Calu3 (cell line): ENCODE measurements around the gene RFESD. TPM values are rescaled to one million over a fixed set of nuclear protein-coding genes. Genes with fewer than 3 reads are reported as not detected.

ENCODE experiments used
- BruUV-seq: library from RNA; stranded (reverse); fragments of 400-500 nt; replicated peaks from 2 replicates; lab custom pipeline; 2021; lab: Mats Ljungman, UMichigan
- CTCF ChIA-PET: fragments of 300-600 bp; sonication (Branson Sonifier 250); formaldehyde crosslinking; loops from one replicate; lab custom pipeline; 2022; ENCODE audit warnings: antibody characterized with exemption; lab: Charles Lee
- DNase-seq: peaks from one replicate; pipeline ENCODE4 v3.0.0; 2022
- H3K27ac Mint-ChIP-seq: one replicate; pipeline ENCODE4 v1.8.0; 2022; ENCODE audit warnings: mixed read lengths; ENCODE audit not compliant: unreplicated experiment
- H3K27me3 Mint-ChIP-seq: one replicate; pipeline ENCODE4 v1.8.0; 2022; ENCODE audit warnings: mixed read lengths; ENCODE audit not compliant: unreplicated experiment
- H3K36me3 Mint-ChIP-seq: one replicate; pipeline ENCODE4 v1.8.0; 2022; ENCODE audit warnings: mild to moderate bottlenecking, moderate library complexity, mixed read lengths; ENCODE audit not compliant: insufficient read depth, unreplicated experiment
- H3K4me1 Mint-ChIP-seq: one replicate; pipeline ENCODE4 v1.8.0; 2022; ENCODE audit warnings: mild to moderate bottlenecking, low read depth, mixed read lengths; ENCODE audit not compliant: unreplicated experiment
- H3K4me3 Mint-ChIP-seq: one replicate; pipeline ENCODE4 v1.8.0; 2022; ENCODE audit warnings: mild to moderate bottlenecking, low read depth, moderate library complexity, mixed read lengths; ENCODE audit not compliant: unreplicated experiment
- H3K9me3 Mint-ChIP-seq: one replicate; pipeline ENCODE4 v1.8.0; 2022; ENCODE audit warnings: low read depth, mixed read lengths; ENCODE audit not compliant: unreplicated experiment
- intact Hi-C: fragments of 100-400 bp; cut with micrococcal nuclease; formaldehyde crosslinking; loops from one replicate; pipeline ENCODE4 v1.10.0; 2022; ENCODE audit not compliant: unreplicated experiment
- total RNA-seq: library from RNA; stranded (reverse); gene quantifications from 2 replicates; pipeline ENCODE4 v1.2.3, GENCODE V29; 2022
- TF ChIP-seq, protein P1 (sequence below): fragments of 200-600 bp; IDR thresholded peaks from one replicate; pipeline ENCODE4 v1.8.0; 2022; ENCODE audit warnings: antibody characterized with exemption; ENCODE audit not compliant: unreplicated experiment

The RFESD gene
- total RNA-seq, 1 experiment from 2014 or later: 2.9 TPM

DNA sequence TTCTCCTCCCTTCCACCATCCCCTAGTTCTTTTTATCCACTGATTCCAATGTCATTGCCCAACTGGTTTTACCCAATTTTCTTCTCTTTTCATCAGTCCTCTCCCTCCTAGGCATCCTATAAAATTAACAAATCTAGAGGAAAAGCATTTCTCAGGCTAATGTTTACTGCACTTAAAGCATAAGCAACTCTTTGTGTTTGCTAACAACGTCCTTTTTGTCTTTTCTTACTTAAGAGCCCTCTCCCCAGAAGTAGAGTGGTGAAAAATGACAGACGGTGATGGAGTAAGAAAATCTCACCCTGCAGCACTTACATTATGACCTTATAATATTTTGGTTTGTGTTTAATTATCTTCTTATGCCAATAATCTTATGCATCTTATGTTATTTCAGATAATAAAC, 37.8 kb downstream of the RFESD start:
- no peaks in the 10 kb centered on the region for H3K4me1 Mint-ChIP-seq
- no peak overlapping the region for H3K4me3 Mint-ChIP-seq
- no peak for DNase-seq
- no peaks in the 10 kb centered on the region for H3K9me3 Mint-ChIP-seq
- peaks cover 12% of the 10 kb centered on the region for H3K27me3 Mint-ChIP-seq
- H3K27ac Mint-ChIP-seq: no peak overlapping the region
- no TSS peak for BruUV-seq
- no peaks in the 10 kb centered on the region for H3K36me3 Mint-ChIP-seq
- CTCF ChIA-PET: no interaction called here
- intact Hi-C loops: no loop called here
- TF ChIP-seq, protein P1, sequence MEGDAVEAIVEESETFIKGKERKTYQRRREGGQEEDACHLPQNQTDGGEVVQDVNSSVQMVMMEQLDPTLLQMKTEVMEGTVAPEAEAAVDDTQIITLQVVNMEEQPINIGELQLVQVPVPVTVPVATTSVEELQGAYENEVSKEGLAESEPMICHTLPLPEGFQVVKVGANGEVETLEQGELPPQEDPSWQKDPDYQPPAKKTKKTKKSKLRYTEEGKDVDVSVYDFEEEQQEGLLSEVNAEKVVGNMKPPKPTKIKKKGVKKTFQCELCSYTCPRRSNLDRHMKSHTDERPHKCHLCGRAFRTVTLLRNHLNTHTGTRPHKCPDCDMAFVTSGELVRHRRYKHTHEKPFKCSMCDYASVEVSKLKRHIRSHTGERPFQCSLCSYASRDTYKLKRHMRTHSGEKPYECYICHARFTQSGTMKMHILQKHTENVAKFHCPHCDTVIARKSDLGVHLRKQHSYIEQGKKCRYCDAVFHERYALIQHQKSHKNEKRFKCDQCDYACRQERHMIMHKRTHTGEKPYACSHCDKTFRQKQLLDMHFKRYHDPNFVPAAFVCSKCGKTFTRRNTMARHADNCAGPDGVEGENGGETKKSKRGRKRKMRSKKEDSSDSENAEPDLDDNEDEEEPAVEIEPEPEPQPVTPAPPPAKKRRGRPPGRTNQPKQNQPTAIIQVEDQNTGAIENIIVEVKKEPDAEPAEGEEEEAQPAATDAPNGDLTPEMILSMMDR: no peak

DNA sequence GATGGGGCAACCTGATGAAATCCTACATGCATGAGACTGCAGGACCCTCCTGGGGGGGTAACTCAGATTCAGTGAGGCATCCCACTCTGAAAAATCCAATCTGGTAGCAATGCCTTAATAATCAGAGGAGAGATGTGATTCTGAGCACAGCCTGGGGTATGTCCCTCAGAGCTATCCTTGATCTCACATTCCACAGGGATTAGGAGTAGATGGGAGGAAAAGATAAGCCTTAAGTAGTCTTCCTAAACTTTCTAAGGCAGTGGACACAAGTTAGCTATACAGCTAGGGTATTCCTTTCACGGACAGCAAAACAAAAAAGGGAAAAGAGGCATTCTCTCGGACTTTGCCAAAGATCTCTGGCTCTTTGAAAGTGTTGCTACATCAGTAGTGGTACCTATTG, 40.1 kb downstream of the RFESD start:
- peaks cover 12% of the 10 kb centered on the region for H3K27me3 Mint-ChIP-seq
- peaks cover 3% of the 10 kb centered on the region for H3K9me3 Mint-ChIP-seq
- TF ChIP-seq, protein P1: no peak
- no peaks in the 10 kb centered on the region for H3K36me3 Mint-ChIP-seq
- no peak overlapping the region for H3K4me3 Mint-ChIP-seq
- DNase-seq: no peak
- CTCF ChIA-PET: no interaction called here
- intact Hi-C loops: no loop called here
- no peaks in the 10 kb centered on the region for H3K4me1 Mint-ChIP-seq
- H3K27ac Mint-ChIP-seq: no peak overlapping the region
- no TSS peak for BruUV-seq

DNA sequence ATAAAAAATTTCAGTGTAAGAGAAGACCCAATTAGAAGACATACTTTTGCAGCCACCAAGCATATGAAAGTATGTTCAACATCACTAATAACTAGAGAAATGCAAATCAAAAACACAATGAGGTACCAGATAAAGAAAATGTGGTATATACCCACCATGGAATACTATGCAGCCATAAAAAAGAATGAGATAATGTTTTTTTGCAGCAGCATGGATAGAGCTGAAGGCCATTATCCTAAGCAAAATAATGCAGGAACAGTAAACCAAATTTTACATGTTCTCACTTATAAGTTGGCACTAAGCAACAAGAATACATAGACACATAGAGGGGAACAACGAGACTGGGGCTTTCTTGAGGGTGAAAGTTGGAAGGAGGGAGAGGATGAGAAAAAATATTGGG, 43.1 kb downstream of the RFESD start:
- H3K27me3 Mint-ChIP-seq: peaks cover 1% of the 10 kb centered on the region
- H3K36me3 Mint-ChIP-seq: no peaks in the 10 kb centered on the region
- DNase-seq: no peak
- intact Hi-C loops: no loop called here
- no peak overlapping the region for H3K27ac Mint-ChIP-seq
- H3K4me1 Mint-ChIP-seq: no peaks in the 10 kb centered on the region
- TF ChIP-seq, protein P1: no peak
- CTCF ChIA-PET: no interaction called here
- H3K9me3 Mint-ChIP-seq: peaks cover 3% of the 10 kb centered on the region
- BruUV-seq: no TSS peak
- H3K4me3 Mint-ChIP-seq: no peak overlapping the region

GRCh38 chr5:95690333-95690732, 43.8 kb downstream of the RFESD start:
- TF ChIP-seq, protein P1: no peak
- CTCF ChIA-PET: no interaction called here
- no peak for DNase-seq
- Mint-ChIP-seq H3K9me3 (peaks cover 3% of the 10 kb centered on the region), H3K4me1 (no peaks in the 10 kb centered on the region), H3K36me3 (no peaks in the 10 kb centered on the region), H3K4me3 (no peak overlapping the region), H3K27me3 (no peaks in the 10 kb centered on the region), H3K27ac (no peak overlapping the region)
- intact Hi-C loops: no loop called here
- BruUV-seq: no TSS peak
